ENCODE measurements around the gene MAGI1.

- TF ChIP-seq EZH2phosphoT487 (IDR thresholded peaks at IDR 0.05; ENCODE audit: borderline replicate concordance) (no peak), CTCF (conservative IDR thresholded peaks at IDR 0.05; ENCODE audit: low read length) (no peak)
Observed at GRCh38 chr3:65958216-65958615, 80.5 kb downstream of the MAGI1 start.

Measured in Loucy (cell line).